ENCODE data around the gene ITGA1.

The ITGA1 gene

GRCh38 chr5:52770287-52770939, 17.3 kb upstream of the ITGA1 start:
- Histone ChIP-seq H3K4me3 (no peak overlapping the region), H3K27ac (no peak overlapping the region)

- no peak overlapping the region for H3K4me3 ChIP-seq
- no peak overlapping the region for H3K27ac ChIP-seq
Observed at GRCh38 chr5:52771343-52772039, 16.2 kb upstream of the ITGA1 start.

- Histone ChIP-seq H3K27ac (no peak overlapping the region), H3K4me3 (no peak overlapping the region)
Observed at GRCh38 chr5:52772668-52773067, 15.0 kb upstream of the ITGA1 start.

GRCh38 chr5:52773342-52773741, 14.4 kb upstream of the ITGA1 start:
- Histone ChIP-seq H3K27ac (no peak overlapping the region), H3K4me3 (no peak overlapping the region)

GRCh38 chr5:52774005-52774410, 13.7 kb upstream of the ITGA1 start:
- Histone ChIP-seq H3K27ac (no peak overlapping the region), H3K4me3 (no peak overlapping the region)

- Histone ChIP-seq H3K27ac (no peak overlapping the region), H3K4me3 (no peak overlapping the region)
Observed at GRCh38 chr5:52776116-52776515, 11.6 kb upstream of the ITGA1 start.

GRCh38 chr5:52777186-52777585, 10.5 kb upstream of the ITGA1 start:
- Histone ChIP-seq H3K27ac (no peak overlapping the region), H3K4me3 (no peak overlapping the region)

- H3K27ac ChIP-seq = no peak overlapping the region
- no peak overlapping the region for H3K4me3 ChIP-seq
Observed at GRCh38 chr5:52778781-52779180, 8.9 kb upstream of the ITGA1 start.

- no peak overlapping the region for H3K27ac ChIP-seq
- no peak overlapping the region for H3K4me3 ChIP-seq
Observed at GRCh38 chr5:52779213-52779612, 8.5 kb upstream of the ITGA1 start.

GRCh38 chr5:52783226-52783959, 4.3 kb upstream of the ITGA1 start:
- Histone ChIP-seq H3K27ac (peak overlapping the region in 1 of 21 experiments; percentile 9), H3K4me3 (no peak overlapping the region)

GRCh38 chr5:52784737-52785136, 3.0 kb upstream of the ITGA1 start:
- no peak overlapping the region for H3K27ac ChIP-seq
- no peak overlapping the region for H3K4me3 ChIP-seq

GRCh38 chr5:52786391-52786790, 1.3 kb upstream of the ITGA1 start:
- peak overlapping the region in 2 of 21 experiments; percentile 87 to 89 for H3K27ac ChIP-seq
- H3K4me3 ChIP-seq = no peak overlapping the region

GRCh38 chr5:52786949-52787599, 642 bp upstream of the ITGA1 start:
- peak overlapping the region; percentile 42 to 69 (median 53) for H3K4me3 ChIP-seq
- H3K27ac ChIP-seq = peak overlapping the region in 20 of 21 experiments; percentile 55 to 89 (median 77)

- peak overlapping the region; percentile 42 to 69 (median 53) for H3K4me3 ChIP-seq
- H3K27ac ChIP-seq = peak overlapping the region in 20 of 21 experiments; percentile 55 to 89 (median 77)
Observed at GRCh38 chr5:52788505-52788821, 747 bp downstream of the ITGA1 start.

- Histone ChIP-seq H3K4me3 (peak overlapping the region in 5 of 7 experiments; percentile 7 to 54 (median 51)), H3K27ac (peak overlapping the region in 2 of 21 experiments; percentile 87 to 89)
Observed at GRCh38 chr5:52789378-52789777, 1.7 kb downstream of the ITGA1 start.

- Histone ChIP-seq H3K4me3 (peak overlapping the region in 3 of 7 experiments; percentile 7 to 51 (median 7)), H3K27ac (peak overlapping the region in 2 of 21 experiments; percentile 11 to 89)
Observed at GRCh38 chr5:52789851-52790250, 2.1 kb downstream of the ITGA1 start.

GRCh38 chr5:52791366-52791765, 3.6 kb downstream of the ITGA1 start:
- Histone ChIP-seq H3K27ac (no peak overlapping the region), H3K4me3 (no peak overlapping the region)

GRCh38 chr5:52794519-52794918, 6.8 kb downstream of the ITGA1 start:
- Histone ChIP-seq H3K4me3 (no peak overlapping the region), H3K27ac (no peak overlapping the region)

GRCh38 chr5:52796031-52796430, 8.3 kb downstream of the ITGA1 start:
- no peak overlapping the region for H3K4me3 ChIP-seq
- H3K27ac ChIP-seq = no peak overlapping the region

- Histone ChIP-seq H3K27ac (no peak overlapping the region), H3K4me3 (no peak overlapping the region)
Observed at GRCh38 chr5:52796516-52797103, 8.9 kb downstream of the ITGA1 start.

All from skin epidermis (tissue), 12 donors.